NCI-H345 (cell line): ENCODE data around the gene ASIC1.

Experiments
- DNase-seq: peaks from one replicate; lab custom pipeline; 2025; lab: John Stamatoyannopoulos, UW

Gene ASIC1

DNA sequence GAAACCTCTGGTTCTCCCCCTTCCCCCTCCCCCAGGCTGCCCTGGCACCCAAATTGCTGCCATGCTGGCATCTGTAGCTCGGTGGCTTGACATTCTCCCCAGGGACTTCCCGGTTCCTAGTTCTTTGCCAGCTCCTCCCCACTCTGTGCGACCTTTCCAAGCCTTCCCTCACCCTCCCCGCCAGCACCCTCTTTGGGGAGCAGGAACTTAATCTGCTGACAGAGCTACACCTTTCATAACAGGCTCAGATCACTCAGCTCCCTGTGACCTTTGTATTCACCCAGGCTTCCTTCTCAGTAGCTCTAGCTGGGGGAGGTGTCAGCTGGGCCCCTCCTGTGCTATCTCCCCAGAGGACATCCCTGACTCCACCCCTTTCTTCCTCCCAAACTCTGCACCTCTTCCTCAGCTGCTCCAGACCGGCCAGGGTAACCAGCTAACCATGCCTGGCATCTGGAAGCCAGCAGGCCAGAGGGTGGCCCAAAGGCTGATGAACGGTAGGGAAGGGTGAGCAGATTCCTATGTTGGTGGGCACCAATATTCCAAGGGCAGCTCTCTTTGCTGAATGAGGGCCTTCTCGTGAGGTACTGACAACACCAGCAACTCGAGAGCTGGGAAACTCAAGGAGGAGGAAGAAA lies 52.8 kb downstream of the ASIC1 start:
- DNase-seq: no peak

DNA sequence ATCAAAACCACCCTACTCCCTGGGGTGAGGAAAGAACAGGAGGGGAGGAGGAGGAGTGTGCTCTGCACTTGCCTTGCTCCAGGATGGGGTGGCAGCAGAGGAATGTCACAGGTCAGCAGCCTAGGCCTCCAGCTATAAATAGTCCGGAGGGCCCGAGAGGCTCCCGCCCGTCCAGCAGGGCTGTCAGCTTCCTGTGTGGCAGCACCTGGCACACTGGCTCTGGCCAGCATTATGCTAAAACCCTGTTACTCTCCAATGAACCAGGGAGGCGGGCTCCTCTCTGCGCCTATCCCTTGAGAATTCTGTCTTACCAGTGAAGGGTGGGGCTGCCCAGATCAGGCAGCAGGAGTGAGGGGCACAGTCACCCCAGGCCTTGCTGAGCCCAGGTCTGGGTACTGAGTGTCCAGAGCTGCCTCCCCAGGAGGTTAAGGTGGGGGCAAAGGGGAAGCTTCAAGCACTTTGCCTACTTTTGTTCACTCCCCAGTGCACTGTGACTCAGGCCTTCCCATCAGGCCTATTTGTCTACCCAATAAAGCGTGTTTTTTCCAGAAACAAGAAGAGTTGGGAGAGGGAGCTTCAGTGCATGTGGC lies 53.5 kb downstream of the ASIC1 start:
- no peak for DNase-seq

DNA sequence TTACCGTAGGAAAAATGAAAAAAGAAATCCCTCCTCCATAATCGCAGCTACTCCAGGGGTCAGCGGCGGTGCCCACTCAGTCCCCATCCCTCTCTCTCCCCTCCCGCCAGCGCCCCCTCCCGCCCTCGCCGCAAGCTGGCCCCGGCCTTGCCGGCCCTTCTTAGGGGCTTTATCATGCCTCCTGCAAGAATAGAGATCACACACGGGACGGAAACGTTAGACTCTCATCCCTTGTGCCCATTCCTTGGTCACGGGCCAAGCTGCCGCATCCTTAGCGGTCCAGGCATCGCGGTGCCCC lies 53.9 kb downstream of the ASIC1 start:
- no peak for DNase-seq

DNA sequence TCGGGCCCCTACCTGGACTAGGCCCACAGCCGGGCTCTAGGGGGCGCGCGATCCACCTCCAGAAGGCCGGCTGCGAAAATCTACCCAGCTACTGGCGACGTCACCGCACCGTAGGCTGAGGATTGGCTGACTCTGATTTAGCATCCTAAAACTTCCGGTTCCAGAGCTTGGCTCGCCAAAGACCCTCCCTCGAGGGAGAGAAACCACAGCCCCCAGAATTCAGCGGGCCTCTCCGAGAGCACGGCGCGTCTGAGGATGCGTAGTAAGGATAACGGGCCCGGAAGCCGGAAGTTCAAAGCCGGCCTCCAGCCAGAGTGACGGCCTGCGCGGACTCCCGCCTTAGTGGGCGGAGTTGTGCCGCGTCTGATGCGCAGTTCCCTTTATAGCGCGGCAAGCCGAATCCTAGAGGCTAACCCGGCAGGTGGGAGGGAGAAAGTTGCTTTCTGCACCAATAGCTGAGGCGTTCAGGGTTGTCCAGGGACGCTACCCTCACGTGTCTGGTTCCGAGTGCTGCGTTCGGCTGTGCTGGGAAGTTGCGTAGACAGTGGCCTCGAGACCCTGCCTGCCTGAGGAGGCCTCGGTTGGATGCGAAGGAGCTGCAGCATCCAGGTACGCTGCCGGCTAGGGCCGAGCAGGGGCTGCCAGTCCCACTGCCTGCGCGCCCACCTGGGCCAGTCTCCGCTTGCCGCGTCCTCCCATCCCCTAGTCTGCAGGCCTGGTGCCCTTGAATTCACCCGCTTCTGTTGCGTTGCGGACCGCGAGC lies 54.5 kb downstream of the ASIC1 start, which contains the start of gene COX14:
COX14 (plus strand) TSS at position 544 of the 763 bp plus-strand sequence. CDS start 7,808 bp downstream, outside the sequence.
- peak; percentile 93 for DNase-seq

DNA sequence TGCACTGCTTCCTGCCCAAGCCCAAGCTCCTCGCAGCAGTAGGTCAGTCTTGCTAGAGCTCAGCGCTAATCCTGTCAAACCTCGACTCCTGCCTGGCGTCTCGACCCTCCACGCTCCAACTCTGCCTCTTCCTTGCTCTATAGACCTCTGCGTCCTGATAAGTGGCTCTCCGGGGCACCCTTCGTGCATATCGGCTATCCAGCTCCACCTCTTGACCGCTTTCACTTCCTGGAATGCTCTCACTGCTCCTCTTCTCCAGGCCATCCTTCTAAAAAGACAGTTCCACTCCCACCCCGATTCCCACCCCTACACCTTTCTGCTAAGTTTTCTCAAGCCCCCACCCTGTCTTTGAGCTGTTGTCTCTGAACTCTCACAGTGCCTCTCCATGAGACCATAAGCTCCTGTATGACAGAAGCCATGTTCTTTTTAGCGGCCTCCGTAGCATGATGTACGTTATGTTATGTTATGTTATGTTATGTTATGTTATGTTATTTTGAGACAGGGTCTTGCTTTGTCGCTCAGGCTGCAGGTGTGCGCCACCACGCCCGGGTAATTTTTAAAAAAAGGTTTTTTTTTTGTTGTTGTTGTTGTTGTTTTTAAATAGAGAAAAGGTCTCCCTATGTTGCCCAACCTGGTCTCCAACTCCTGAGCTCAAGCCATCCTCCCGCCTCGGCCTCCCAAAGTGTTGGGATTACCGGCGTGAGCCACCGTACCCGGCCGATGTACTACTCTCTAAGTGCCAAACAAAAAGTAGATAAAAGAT lies 55.2 kb downstream of the ASIC1 start:
- DNase-seq: peak; percentile 14

DNA sequence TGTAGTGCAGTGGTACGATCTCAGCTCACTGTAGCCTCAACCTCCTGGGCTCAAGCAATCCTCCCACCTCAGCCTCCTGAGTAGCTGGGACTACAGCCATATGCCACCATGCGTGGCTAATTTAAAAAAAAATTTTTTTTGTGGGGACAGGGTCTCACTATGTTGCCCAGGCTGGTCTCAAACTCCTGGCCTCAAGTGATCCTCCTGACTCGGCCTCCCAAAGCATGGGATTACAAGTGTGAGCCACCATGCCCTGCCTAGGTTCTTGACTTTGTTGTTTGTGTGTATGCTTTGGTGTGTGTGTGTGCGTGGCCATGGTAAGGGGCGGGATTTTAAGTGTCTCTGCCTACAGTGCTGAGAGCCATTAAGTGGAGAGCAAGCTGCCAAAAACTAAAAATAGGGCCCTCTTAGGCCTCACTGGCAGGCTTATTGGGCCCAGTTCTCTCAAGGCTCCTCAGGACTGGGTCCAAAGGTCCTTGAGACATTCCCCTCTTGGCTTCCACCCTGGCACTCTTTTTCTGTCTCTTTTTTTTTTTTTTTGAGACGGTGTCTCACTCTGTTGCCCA lies 59.7 kb downstream of the ASIC1 start:
- DNase-seq: no peak

DNA sequence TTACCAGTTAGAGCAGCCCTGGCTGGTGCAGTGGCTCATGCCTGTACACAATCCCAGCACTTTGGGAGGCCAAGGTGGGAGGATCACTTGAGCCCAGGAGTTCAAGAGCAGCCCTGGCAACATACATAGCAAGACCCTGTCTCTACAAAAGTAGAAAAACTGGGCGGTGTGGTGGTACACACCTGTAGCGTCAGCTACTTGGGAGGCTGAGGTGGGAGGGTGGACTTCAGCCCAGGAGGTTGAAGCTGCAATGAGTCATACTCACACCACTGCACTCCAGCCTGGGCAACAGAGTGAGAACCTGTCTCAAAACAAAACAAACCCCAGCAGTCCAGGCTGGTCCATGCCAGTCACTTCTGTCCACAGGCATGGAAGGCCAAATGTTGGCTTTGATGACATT lies 62.0 kb downstream of the ASIC1 start:
- no peak for DNase-seq

DNA sequence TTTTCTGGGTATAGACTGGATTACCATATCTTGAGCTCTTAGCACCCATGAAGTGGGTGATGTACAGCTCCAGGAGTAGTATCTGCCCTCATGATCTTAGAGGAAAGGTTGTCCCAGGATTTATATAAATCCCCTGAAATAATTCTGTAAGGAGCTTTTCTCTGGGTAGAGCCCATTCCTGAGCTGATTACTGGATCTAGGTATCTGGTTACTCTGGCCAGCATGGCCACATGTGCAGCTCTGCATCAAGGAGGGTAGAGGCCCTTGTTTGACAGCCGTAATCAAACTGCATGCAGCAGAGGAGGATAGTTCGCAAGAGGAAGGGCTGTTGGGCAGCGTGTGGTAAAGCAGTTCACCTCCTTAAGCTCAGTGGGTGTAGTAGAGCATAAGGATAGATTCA lies 63.1 kb downstream of the ASIC1 start:
- DNase-seq: no peak

DNA sequence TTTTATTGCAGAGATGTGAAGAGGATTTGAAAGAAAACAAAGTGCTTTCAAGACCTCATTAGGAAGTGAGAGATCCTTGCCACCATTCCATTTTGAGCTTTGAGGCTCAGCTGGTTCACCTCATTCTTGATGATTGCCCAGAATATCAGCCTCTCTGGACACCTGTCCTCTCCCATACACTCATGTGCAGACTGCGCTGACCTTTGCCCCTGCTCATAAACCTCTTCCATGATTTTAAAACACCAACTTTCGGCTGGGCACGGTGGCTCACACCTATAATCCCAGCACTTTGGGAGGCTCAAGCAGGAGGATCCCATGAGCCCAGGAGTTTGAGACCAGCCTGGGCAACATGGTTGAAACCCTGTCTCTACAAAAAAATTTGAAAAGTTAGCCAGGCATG lies 63.6 kb downstream of the ASIC1 start:
- DNase-seq: no peak

DNA sequence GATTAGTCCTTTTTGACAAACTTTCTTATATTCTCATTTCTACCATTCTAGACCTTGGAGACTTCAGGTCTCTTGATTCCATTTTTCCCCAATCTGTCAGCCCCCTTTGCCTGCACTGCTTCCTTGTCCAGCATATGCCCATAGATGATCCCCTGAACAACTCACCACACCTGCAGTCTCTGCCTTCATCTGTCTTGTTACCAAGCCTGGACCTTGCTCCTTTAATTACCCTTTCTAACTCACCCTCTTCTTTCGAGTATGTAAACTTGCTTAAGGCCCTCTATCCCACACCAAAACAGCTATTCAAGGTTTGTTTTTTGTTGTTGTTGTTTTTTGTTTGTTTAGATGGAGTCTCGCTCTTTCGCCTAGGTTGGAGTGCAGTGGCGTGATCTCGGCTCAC lies 64.2 kb downstream of the ASIC1 start:
- DNase-seq: no peak

DNA sequence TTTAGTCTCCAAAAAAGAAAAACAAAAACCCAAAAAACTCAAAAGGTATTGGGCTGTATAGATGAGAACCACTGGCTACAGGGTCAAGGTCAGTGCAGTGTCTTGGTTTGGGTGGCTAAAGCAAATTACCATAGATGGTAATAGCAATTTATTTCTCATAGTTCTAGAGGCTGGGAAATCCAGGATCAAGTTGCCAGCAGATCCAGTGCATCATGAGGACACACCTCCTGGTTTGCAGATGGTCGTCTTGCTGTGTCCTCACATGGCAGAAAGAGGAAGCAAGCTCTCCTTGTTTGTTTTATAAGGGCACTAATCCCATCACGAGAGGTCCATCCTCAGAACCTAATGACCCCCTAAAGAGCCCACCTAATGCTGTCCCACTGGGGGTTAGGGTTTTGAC lies 65.8 kb downstream of the ASIC1 start:
- DNase-seq: no peak

DNA sequence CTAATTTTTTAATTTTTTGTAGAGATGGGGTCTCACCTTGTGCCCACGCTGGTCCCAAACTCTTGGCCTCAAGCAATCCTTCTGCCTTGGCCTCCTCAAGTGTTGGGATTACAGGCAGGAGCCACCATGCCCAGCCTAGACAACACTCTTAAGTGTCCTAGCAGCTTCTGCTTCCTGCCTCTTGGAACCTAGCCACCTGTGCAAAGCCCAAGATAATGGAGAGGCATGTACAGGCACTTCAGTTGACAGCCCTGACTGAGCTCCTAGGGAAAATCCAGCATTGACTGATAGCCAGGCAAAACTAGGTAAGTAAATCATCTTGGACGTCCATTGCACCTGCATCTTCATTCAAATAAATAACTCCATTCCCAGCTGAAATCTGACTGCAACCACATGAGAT lies 70.2 kb downstream of the ASIC1 start:
- no peak for DNase-seq

DNA sequence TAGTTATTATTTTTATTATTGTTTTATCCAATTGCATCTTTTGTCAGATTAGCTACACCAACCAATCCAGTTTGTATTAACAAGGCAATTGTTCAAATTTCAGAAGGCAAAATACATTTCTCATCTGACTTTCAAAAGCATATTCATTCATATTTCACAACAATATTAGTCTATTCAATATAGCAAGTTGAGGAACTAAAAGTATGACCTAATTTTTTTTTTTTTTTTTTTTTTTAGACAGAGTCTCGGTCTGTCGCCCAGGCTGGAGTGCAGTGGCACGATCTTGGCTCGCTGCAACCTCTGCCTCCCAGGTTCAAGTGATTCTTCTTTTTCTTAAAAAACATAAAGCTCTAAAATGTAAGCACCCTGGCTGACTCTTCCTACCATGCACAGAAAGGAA lies 71.9 kb downstream of the ASIC1 start:
- no peak for DNase-seq

DNA sequence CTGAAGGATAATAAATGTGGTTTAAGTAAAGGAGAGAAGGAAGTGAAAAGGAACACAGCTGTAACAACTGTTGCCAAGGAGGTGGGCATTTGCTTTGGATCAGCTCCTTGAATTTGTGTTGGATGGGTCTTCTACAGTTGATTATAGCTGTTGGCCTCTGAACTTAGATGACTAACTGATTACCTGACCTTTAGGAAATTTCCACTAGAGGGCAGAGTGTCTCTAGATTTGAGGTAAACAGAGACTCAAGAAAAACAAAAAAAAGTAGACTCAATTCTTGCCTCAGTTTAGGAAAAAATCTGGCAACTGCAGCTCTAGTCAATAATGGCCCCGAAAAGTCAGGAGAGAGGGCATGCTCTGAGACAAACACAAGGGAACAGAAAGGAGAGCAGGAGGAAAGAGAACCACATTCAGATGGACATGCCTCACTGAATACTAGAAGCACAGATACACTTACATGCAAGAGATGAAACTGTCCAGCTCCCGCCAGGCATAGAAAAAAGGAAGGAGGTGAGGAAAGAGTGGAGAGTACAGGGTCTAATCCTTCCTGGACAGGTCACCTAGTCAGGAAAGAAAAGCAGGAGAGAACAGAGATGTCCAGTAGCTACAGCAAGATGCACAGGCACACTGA lies 75.2 kb downstream of the ASIC1 start:
- no peak for DNase-seq
